CD4-positive, alpha-beta T cell (primary cell): ENCODE results near the gene RNF26. TPM values are rescaled to one million over a fixed set of nuclear protein-coding genes. Genes with fewer than 3 reads are reported as not detected.

Source experiments
- ATAC-seq: fragments of 200-7000 bp; cut with Tn5 transposase; one replicate; pipeline ENCODE4 v1.10.0; 2022; ENCODE audit warnings: mild to moderate bottlenecking; ENCODE audit not compliant: poor library complexity
- CTCF ChIA-PET: fragments of 350-600 bp; sonication (Branson Sonifier 250); formaldehyde crosslinking; loops from one replicate; lab custom pipeline; 2021; ENCODE audit warnings: antibody characterized with exemption, inconsistent platforms; lab: Charles Lee
- POLR2A ChIA-PET: fragments of 350-600 bp; sonication (Branson Sonifier 250); formaldehyde crosslinking; loops from one replicate; lab custom pipeline; 2021; ENCODE audit warnings: antibody characterized with exemption, inconsistent platforms; lab: Charles Lee
- DNase-seq, 14 experiments: peaks; one replicate each; pipeline ENCODE4 v3.0.0-alpha.2; 2013 to 2020; ENCODE audit warnings: mixed read lengths in 2 of 14
- H3K27ac ChIP-seq, 2 donors: one replicate each; pipeline versions ENCODE4 v1.5.1 to v1.7.0; 2013; ENCODE audit warnings: low read length in 2 of 2, low read depth in 1 of 2, mild to moderate bottlenecking in 1 of 2
- H3K27me3 ChIP-seq, 2 experiments: 1 replicate in 1 of 2; 2 replicates in 1 of 2; pipeline versions ENCODE4 v1.6.1 to v1.7.0; 2013; ENCODE audit warnings: low read length in 2 of 2, control low read depth in 1 of 2, mild to moderate bottlenecking in 1 of 2, moderate library complexity in 1 of 2; ENCODE audit not compliant: insufficient read depth in 2 of 2, control insufficient read depth in 1 of 2
- H3K36me3 ChIP-seq: one replicate; pipeline ENCODE4 v1.6.1; 2013; ENCODE audit warnings: low read length, control low read depth; ENCODE audit not compliant: insufficient read depth
- H3K4me1 ChIP-seq: one replicate; pipeline ENCODE4 v1.6.1; 2013; ENCODE audit warnings: low read length, control low read depth; ENCODE audit not compliant: insufficient read depth
- H3K4me3 ChIP-seq: one replicate; pipeline ENCODE4 v1.5.1; 2013; ENCODE audit warnings: mild to moderate bottlenecking, low read length, moderate library complexity
- H3K9me3 ChIP-seq, 2 experiments: 1 replicate in 1 of 2; 2 replicates in 1 of 2; pipeline versions ENCODE4 v1.6.1 to v1.7.0; 2013; ENCODE audit warnings: low read length in 2 of 2, mild to moderate bottlenecking in 2 of 2, control low read depth in 1 of 2, moderate library complexity in 1 of 2; ENCODE audit not compliant: control insufficient read depth in 1 of 2, insufficient read depth in 1 of 2
- H3K27ac Mint-ChIP-seq: one replicate; pipeline ENCODE4 v1.8.0; 2020; ENCODE audit warnings: mixed read lengths
- H3K27me3 Mint-ChIP-seq: one replicate; pipeline ENCODE4 v1.8.0; 2021; ENCODE audit warnings: mixed read lengths
- H3K36me3 Mint-ChIP-seq: one replicate; pipeline ENCODE4 v1.8.0; 2021; ENCODE audit warnings: low read depth, mixed read lengths
- H3K4me1 Mint-ChIP-seq: one replicate; pipeline ENCODE4 v1.8.0; 2021; ENCODE audit warnings: low read depth, mixed read lengths
- H3K4me3 Mint-ChIP-seq: one replicate; pipeline ENCODE4 v1.8.0; 2020; ENCODE audit warnings: mild to moderate bottlenecking, mixed read lengths
- H3K9me3 Mint-ChIP-seq: one replicate; pipeline ENCODE4 v1.8.0; 2020; ENCODE audit warnings: mixed read lengths
- intact Hi-C, 2 experiments: fragments of 100-400 bp; cut with DNase I in 1 of 2; cut with micrococcal nuclease in 1 of 2; formaldehyde crosslinking; loops; one replicate each; pipeline versions ENCODE4 v1.15.1 to v1.9.0; 2023 to 2025; cut with DNase I, micrococcal nuclease
- total RNA-seq, 174 experiments: library from RNA in 2 of 174; stranded (reverse) in 2 of 174; gene quantifications; one replicate each; pipeline ENCODE4 v1.2.3 and lab custom pipeline; 2021 to 2026
- TF ChIP-seq, protein P1 (sequence below): fragments of 200-600 bp; IDR thresholded peaks from one replicate; pipeline ENCODE4 v1.8.0; 2022; ENCODE audit warnings: antibody characterized with exemption, mild to moderate bottlenecking

RNF26 gene
- total RNA-seq, 2 experiments from 2014 or later = 18.3 to 20.5 TPM

DNA sequence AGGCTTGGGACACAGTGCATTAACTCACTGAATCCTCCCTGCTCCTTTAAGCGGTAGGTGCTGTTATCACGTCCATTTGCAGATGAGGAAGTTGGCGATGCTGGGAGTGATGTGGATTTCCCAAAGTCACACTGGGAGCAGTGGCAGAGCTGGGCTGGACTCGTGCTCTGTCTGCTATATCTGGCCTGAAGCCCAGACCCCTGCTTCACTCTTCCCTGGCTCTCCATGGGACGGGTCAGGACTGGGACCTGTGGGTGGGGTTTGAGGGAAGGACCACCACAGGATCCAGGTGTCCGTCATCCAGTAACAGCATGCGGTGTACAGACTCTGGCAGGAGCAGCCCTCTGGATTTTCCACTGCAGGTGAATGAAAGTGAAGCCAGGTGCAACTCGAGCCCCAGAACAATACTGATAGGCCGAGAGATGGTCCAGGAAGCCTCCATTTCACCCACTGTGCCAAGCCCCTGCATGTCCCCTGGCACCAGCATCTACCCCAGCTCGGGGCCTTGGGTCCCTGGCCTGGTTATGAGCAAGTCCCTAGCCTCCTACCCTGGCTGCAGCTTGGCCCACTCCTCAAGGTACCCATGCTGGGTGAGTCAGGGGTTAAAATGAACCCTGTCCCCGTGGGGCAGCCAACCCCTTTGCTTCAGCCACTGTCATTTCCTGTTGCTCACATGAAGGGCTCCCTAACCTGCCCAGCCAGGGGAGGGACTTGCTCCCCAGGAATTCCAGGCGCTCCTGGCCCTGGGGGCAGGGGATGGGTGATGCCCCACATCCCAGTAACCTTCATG lies 43.0 kb downstream of the RNF26 start:
- DNase-seq (no peak), ATAC-seq (no peak)
- CTCF ChIA-PET = interaction anchor here (0.8 to 7.6 kb wide), 2 partner anchors 21 to 39 kb away, joined by 4 to 66 read pairs; no protein-coding TSS in a partner anchor
- no peaks in the 10 kb centered on the region for H3K27me3 Mint-ChIP-seq
- POLR2A ChIA-PET = no interaction called here
- H3K9me3 Mint-ChIP-seq = no peaks in the 10 kb centered on the region
- Histone ChIP-seq H3K36me3 (no peaks in the 10 kb centered on the region), H3K4me1 (peaks cover 32% of the 10 kb centered on the region), H3K27me3 (no peaks in the 10 kb centered on the region), H3K27ac (no peak overlapping the region), H3K9me3 (no peaks in the 10 kb centered on the region), H3K4me3 (no peak overlapping the region)
- H3K36me3 Mint-ChIP-seq = no peaks in the 10 kb centered on the region
- H3K4me1 Mint-ChIP-seq = no peaks in the 10 kb centered on the region
- H3K27ac Mint-ChIP-seq = no peak overlapping the region
- no peak overlapping the region for H3K4me3 Mint-ChIP-seq
- intact Hi-C loops = no loop called here
- TF ChIP-seq, protein P1, sequence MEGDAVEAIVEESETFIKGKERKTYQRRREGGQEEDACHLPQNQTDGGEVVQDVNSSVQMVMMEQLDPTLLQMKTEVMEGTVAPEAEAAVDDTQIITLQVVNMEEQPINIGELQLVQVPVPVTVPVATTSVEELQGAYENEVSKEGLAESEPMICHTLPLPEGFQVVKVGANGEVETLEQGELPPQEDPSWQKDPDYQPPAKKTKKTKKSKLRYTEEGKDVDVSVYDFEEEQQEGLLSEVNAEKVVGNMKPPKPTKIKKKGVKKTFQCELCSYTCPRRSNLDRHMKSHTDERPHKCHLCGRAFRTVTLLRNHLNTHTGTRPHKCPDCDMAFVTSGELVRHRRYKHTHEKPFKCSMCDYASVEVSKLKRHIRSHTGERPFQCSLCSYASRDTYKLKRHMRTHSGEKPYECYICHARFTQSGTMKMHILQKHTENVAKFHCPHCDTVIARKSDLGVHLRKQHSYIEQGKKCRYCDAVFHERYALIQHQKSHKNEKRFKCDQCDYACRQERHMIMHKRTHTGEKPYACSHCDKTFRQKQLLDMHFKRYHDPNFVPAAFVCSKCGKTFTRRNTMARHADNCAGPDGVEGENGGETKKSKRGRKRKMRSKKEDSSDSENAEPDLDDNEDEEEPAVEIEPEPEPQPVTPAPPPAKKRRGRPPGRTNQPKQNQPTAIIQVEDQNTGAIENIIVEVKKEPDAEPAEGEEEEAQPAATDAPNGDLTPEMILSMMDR = no peak

DNA sequence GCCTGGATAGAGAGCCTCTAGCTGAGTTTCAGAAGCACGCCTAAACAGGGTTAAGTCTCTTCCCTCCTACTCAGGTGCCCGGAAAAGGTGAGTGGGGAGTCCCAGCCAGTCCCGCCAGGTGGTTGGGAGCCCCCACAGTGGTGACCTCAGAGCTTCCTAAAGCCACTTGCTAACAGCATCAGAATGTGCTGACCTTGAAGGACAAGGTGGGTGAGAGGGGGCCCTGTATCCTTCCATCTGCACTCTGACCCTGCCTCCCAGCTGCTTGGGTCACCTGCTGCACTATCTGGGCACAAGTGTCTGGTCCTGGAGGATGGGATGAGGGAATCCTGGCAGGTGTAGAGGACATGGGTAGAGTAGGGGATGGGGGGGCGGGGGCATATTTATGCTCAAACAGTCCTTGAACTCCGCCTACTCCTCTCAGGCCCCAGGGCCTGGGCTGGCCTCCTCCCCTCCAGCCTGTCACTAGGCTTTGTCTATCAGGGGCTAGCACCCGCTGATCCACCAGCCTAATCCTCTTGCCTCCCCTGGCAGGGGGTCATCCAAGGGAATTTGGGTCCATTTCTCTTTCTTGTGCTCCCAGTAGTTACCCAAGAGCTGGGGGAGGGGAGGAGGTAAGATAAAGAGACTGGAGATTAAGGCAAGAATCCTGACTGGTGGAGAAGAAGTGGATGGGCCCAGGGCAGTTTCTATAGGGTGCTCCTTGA lies 43.8 kb downstream of the RNF26 start:
- Histone ChIP-seq H3K4me3 (no peak overlapping the region), H3K4me1 (peaks cover 34% of the 10 kb centered on the region), H3K36me3 (no peaks in the 10 kb centered on the region), H3K27me3 (no peaks in the 10 kb centered on the region), H3K27ac (no peak overlapping the region), H3K9me3 (no peaks in the 10 kb centered on the region)
- no peaks in the 10 kb centered on the region for H3K36me3 Mint-ChIP-seq
- no peak for ATAC-seq
- DNase-seq = no peak
- H3K27ac Mint-ChIP-seq = no peak overlapping the region
- H3K9me3 Mint-ChIP-seq = no peaks in the 10 kb centered on the region
- TF ChIP-seq, protein P1 = no peak
- H3K27me3 Mint-ChIP-seq = no peaks in the 10 kb centered on the region
- POLR2A ChIA-PET = no interaction called here
- intact Hi-C loops = no loop called here
- H3K4me1 Mint-ChIP-seq = no peaks in the 10 kb centered on the region
- H3K4me3 Mint-ChIP-seq = no peak overlapping the region
- CTCF ChIA-PET = interaction anchor here (1.0 to 7.6 kb wide), 2 partner anchors 22 to 40 kb away, joined by 4 to 66 read pairs; no protein-coding TSS in a partner anchor

DNA sequence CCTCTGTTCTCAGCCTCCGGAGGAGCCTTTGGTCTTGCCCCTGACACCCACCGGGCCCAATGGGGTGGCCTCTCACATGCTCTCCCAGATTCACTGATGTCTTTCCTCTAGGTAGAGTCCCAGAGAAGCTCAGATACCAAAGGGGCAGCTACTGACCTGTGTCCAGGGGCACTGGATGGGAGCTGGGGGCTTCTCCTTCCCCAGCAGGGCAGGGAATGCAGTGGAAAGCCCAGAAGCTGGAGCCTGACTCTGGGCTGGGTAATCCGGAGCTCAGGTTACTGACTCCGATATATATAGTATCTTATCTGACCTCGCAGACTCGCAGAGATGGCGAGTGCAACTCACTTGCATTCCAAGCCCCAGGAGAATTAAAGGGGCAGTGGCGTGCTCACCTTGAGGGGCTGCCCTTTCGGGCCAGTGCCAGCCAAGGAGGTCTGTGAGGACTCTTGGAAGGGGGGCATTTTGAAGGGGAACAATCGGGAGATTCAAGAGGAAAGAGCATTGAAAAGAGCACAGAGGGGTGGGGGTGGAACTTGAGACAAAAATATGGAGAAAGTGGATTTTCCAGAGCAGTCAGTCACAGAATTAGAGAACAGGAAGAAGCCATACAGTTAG lies 44.6 kb downstream of the RNF26 start:
- Mint-ChIP-seq H3K27me3 (no peaks in the 10 kb centered on the region), H3K36me3 (no peaks in the 10 kb centered on the region), H3K27ac (no peak overlapping the region), H3K4me1 (no peaks in the 10 kb centered on the region), H3K9me3 (no peaks in the 10 kb centered on the region), H3K4me3 (no peak overlapping the region)
- ChIA-PET CTCF (interaction anchor here (0.7 to 7.6 kb wide), 3 partner anchors 23 to 96 kb away, joined by 3 to 66 read pairs (median 4); no protein-coding TSS in a partner anchor), POLR2A (no interaction called here)
- Histone ChIP-seq H3K9me3 (no peaks in the 10 kb centered on the region), H3K27ac (no peak overlapping the region), H3K4me1 (peaks cover 27% of the 10 kb centered on the region), H3K4me3 (no peak overlapping the region), H3K27me3 (no peaks in the 10 kb centered on the region), H3K36me3 (no peaks in the 10 kb centered on the region)
- TF ChIP-seq, protein P1 = no peak
- intact Hi-C loops = no loop called here
- no peak for ATAC-seq
- no peak for DNase-seq
